Stimulated activated CD8-positive, alpha-beta memory T cell treated with anti-CD3 and anti-CD28 coated beads, Interleukin-15, amount 100 ng/mL, for 4 hours (primary cell): ENCODE measurements around the gene KAZN.

ENCODE experiments used
- DNase-seq, 2 donors: peaks; one replicate each; pipeline ENCODE4 v3.0.0-alpha.2; 2020; ENCODE audit warnings: low read depth in 2 of 2

The KAZN gene

DNA sequence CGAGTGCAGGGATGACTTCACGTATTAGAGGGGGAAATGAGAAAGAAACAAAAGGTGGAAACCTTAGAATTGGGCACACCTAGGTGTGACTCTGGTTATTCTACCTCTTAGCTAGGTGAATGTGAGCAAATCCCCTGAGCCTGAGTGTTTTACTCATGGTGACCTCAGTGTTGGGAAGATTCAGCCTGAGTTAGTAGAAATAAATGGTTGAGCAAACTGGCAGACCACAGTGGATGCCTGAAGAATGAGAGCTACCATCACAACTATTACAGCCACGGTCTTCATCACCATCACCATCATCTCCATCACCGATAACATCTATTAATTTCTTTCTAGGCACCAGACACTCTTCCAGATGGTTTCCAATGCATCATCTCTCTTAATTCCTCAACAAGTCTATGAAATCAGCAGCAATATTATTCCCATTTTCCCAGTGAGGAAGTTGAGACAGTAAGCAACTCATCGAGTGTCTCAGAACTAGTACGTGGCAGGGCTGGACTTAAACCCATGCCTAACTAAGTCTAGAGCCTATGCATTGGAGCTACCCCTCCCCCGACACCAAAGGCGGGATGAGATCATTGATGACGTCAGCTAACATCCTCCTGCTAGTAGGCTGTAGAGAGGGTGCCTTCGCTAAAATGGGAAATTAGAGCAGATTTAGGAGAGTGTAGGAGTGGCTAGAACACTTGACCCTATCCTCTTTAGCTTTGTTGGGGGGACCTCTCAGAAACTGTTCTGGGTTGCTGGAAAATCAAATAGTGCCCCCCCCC is 7.9 kb upstream of the KAZN start:
- DNase-seq, result no peak

DNA sequence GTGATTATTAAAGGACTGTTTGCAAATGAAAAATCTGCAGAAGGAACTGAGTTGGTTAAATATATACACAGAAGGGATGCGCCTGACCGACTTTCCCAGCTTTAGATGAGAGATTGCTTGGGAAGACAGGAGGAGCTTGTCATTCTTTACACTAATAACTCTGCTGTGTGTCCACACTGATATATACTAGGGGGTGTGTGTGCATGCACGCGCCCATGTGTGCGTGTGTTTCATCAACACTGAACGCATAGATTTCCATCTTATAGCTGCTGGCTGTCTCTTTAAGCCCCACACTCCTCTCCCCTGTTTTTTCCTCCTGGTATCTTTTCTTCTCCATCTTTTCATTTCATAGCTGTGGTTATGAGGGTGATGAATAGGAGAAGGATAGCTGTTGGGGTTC is 6.9 kb upstream of the KAZN start:
- no peak for DNase-seq

DNA sequence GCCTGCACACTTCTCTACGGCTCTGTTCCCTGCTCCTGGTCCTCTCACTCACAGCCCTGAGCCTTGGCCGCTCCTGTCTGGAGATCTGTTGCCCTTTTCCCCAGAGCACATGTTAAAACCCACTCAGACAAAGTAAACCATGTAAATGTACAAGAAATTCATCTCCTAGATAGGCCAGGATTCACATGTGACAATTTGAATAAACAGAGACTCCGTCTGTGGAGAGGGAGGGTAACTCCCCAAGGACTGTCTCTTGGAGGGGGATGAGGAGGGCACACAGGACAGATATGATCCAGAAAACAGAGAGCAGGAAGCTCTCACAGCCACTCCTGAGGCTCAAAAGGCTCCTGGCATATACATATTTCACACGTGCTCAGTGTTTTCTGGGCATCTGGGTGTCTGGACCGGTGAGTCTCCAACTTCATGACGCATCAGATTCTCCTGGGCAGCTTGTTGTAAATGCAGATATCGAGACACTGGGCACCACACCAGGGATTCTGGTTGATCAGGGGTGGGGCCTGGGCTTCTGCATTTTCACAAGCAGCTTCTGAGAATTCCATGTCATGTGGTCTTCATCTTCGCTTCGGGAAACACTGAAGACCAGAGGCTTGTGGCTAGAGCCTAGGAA is 6.4 kb upstream of the KAZN start:
- DNase-seq, result no peak

DNA sequence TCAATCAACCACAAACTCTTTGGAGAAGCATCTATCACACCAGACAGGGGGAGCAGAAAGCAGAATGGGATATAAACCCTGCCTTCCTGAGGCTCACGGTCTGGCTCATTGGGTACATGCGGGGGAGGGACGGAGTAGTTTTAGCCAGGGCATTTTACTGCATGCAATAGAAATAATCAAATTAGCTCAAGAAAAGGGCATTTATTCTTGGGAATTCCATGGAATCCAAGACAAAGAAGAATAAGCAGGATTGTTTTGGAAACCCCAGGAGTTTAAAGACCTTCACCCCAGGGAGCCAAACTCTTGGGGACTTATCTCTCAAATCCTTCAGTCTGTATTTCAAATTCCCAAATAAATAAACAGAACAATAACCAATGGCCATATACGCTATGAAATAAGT is 5.2 kb upstream of the KAZN start:
- DNase-seq, result no peak

DNA sequence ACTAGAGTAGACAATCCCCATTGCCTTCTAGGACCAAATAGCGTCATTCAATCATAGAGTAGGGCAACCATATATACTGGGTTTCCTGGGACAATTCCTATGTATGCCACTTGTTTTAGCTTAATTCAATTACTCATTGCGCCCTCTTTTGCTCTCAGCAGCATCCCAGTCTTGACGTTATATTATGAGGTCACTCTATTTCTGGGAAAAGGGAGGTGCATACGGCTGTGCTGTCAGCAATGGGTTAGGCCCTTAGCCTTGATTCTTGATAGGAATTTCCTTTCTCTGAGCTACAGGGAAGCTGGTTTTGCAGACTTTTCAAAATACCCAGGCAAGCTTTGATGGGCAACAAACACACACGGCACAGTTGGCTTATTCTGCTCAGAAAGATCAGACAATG is 4.4 kb upstream of the KAZN start:
- no peak for DNase-seq

DNA sequence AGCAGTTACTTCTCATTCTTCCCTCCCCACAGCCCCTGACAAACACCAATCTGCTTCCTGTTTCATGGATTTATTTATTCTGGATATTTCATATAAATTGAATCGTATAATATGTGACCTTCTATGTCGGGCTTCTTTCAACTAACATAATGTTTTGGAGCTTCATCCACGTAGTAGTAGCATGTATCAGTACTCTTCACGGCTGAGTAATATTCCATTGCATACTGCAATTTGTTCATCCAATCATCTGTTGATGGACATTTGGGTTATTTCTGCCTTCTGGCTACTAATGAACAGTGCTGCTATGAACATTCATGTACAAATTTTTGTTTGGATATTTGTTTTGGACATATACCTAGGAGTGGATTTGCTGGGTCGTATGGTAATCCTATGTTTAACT is 1.9 kb upstream of the KAZN start:
- DNase-seq, result no peak

DNA sequence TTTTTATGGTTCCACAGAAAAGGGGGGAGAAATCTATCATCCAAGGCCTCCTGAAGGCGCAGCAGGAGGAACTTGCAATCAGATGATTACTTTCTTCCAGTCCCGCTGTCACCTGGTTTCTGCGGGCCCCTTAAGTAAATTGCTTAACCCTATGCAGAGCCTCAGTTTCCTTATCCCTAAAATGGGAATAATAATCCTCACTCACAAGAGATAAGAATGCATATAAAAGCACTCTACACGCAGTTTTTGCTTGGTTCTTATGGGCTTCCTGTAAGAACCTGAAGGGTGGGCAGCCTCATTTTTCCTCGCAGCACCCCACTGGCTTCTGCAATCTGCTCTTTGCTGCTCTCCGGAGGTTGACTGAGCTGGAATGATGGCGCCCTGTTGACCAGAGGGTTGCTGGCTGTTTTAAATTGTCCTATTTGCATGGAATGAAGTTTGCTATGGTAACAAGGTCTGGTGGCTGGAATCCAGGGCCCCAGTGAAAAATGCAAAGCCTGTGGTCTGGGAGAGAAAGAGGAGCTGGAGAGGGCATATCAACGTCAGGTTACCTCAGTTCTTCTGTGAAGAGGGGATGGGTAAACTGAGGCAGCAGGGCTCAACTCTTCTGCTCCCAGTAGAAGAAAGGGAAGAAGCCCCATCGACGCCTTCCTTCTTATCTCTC is 1.0 kb upstream of the KAZN start:
- DNase-seq, result no peak

DNA sequence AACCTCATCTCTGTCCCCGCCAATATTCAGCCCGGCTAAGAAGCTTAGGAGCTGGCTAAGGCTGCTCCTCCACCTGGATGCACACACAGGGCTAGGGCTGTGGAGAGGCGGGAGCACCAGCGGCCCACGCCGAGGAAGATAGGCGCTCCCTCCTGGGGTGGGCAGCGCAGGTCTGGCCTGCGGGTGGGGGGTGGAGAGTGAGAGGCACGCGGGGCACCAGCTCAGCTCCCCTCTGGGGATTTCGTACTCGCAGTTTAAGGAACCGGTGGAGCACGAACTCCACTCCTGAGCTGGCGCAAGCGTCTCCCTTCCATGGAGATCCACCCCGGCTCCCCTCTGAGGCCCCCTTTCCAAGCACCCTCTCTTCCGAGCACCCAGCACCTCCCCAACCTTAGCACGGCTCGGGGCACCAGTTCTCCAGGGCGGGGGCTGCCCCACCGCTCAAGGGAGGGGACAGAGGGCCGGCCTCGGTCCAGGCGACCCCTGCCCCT is 433 bp upstream of the KAZN start:
- DNase-seq, result no peak

DNA sequence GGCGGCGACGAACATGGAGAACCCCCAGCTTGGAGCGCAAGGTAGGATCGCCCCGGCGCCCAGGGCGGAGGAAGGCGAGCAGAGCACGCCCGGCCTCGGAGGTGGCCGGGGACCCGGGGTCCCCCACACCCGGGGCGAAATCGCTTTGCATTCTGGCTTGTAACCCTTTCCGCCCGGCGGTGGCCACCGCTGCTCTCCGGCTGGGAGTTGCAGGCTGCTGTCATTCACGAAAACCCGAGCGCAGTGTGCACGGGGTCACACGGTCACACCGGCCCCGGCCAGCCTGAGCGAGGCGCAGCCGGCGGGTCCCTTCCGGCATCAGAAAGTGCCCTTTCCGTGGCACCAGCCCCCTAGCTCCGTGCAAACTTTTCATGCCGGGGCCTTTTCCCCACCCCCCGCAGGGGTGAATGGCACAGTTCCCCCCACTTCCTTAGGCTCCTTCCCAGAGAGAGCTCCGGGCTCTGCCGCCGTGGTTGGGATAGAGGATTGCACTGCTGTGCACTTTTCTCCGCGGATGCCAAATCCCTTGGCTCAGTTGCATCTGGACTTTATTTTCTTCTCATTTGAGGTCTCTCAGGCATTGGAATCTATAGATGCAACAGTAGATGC is 802 bp downstream of the KAZN start:
- no peak for DNase-seq

DNA sequence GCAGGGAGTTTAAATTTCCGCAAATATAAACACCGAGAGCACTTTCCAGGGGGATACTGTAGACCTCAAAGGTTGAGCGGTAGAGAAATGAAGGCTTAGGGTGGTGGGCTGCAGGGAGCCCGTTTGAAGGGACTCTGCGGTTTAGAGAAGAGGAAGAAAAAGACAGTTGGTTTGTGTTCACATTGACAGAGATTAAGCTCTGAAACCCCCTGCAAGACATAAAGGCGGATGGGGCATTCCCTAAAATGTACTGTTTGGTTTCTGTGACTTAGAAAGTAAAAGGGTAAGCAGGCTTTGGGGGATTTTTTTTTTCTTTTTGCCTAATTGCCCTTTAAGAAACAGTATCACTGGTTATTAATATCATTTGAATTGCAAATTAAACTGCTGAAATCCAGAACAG is 1.3 kb downstream of the KAZN start:
- no peak for DNase-seq

DNA sequence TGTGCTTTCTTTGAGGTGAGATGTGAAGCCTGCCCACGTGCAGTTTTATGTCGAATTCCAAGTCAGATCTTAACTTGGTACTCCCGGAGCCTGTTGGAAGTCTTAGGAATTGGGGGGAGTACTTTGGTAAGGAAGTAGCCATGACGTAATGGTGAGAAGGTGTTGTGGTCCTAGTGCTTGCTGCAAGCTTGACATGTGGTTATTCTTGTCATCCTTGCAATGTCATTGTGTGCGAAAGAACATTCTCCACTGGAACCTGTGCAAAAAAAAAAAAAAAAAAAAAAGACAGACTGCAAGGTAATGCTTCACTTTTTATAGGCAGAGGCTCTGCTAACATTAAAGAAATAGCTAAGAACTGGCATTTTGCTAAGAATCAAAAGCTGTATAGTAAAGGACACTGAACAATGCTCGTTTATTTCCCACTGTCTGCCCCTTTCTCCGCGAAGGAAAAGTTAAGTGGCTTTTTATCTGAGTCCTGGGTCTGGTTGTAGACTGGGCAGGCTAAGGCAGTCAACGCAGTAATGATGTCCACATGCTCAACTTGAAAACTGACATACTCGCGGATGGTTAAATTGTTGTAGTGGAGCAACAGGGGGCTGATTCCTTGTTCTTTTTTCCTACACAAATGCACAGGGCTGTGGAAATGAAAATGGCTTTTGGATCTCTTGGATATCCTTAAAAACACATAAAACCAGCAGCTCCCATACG is 2.1 kb downstream of the KAZN start:
- no peak for DNase-seq

DNA sequence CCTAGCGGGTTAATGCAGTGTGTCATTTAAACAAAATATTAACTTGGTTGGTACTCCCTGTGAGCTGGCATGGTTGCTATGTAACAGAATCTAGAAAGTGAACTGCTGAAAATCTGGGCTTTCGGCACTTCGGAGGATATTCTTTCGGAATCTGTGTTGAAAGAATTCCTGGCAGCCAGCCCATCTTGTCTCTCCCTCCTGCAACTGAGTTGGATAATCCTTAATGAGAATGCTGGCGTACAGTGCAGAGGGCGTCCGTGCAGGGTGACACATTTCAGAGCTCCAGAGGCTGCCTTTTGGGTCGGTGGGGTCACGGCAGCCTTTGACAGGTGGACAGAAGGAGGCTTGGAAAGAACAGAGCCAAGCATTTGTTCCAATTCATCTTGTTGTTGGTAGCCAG is 3.7 kb downstream of the KAZN start:
- DNase-seq, result no peak

DNA sequence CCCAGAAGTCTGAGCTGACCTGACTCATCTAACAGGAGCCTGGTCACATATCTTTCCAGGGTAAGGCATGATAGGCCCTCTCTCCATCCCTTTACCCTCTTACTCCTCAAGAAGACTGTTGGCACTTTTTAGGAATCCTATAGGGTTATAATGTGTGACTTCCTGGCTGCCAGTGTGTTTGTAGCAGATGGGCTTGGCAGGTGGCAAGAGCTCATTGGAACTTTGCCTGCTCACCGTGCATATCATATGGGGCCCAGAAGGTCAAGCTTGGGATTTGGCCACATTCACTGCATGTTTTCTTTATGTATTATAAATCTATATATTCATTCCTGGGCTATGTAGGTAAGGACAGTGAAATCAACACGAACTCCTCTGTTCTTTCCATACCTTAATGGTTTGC is 5.2 kb downstream of the KAZN start:
- DNase-seq, result no peak

DNA sequence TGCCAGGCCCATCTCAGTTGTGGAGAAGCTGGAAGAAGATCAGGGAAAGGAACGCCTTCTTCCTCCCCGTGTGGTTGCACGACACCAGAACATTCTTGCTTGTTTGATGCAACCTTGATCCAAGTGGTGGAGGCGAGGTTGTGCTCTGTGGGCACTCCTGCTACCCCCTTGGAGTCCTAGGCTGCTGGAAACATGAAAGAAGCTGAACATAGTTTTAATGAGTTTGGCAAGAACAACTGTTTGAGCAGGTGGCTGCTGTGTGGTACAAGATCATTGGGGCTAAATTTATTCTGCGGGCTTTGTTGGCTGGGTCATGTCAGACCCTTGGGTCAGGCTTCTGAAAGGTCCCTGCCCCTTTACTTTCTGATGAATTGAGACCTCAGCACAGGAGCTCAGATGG is 5.9 kb downstream of the KAZN start:
- DNase-seq, result no peak

DNA sequence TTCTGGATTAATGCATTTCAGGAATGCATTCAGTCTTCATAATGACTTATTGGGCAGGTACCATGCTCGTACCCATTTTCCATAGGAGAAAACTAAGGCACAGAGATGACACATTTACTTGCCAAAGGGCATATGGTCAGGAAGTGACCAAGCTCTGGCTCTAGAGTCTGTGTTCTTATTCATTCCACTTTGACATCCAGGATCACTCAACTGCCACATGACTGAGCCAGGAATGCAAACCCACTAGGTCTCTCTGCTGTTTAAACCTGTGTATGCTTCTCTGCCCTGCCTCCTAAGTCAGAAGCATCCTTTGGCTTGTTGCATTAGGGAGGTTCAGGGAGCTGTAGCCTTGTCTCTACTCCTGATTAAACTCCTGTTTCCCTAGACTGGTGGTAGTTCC is 7.5 kb downstream of the KAZN start:
- no peak for DNase-seq

DNA sequence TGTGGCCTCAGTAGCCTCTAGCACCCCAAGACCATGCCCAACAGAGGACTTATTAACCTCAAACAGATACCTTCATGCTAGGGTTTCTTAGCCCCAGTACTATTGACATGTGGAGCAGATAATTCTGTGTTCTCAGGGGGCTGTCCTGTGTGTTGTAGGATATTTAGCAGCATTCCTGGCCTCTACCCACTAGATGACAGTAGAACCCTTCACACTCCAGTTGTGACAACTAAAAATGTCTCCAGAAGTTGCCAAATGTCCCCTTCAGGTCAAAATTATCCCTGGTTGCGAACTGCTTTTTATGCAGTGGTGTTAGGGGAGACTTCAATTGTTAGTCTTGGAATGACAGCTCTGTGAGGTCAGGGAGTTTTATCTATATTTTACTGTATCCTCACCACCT is 8.1 kb downstream of the KAZN start:
- no peak for DNase-seq

DNA sequence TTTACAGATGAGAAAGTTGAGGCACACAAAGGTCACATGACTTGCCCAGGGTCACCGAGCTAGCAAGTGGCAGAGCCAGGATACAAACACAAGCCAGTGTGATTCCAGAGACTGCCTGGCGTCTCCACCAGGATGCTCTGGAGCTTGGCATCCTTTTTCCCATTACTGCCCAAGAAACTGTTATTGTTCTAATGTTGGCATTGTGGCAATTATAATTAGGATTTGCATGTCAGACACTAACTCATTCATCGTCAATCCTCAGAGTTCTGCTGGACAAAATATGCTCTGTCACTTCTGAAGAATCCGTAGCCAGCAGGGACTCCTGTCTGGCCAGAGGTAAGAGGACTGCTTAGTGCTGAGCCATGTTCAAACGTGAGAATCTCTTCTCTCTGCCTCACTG is 8.8 kb downstream of the KAZN start:
- no peak for DNase-seq

DNA sequence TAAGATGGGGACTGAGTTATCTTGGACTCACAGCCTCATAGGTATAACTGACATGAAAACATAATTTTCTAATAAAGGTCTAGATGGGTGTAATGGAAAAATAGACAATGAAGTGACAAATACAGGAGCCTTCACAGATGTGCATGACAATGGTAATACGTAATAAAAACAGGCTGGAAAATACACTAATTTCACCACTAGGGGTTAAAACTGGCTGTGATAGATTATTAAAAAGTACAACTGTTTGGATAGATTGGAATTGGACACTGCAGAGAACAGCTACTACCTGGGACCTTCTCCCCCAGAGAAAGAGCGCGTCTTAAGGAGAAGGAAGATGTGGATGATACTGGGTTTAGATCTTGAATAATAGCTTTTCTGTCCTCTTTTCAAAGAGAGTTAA is 9.8 kb downstream of the KAZN start:
- DNase-seq, result no peak

DNA sequence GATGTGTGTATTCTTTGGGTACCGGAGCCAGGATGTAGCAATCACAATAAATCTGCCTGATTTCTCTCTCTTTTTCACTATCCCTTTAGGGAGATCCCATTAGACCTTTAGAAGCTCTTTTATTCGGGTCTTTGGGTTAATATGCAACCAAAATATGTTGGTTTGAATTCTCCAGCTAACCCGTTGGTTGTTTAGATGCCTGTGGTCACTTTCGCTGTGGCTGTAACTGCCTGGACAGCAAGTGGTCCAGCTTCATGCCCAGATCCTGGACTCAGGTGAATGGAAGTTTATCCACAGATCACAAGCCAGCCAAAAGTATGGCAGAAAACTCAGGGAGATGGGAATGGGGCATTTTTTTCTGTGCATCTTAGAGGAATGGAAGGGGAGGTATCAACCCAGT is 12.3 kb downstream of the KAZN start:
- DNase-seq, result no peak

DNA sequence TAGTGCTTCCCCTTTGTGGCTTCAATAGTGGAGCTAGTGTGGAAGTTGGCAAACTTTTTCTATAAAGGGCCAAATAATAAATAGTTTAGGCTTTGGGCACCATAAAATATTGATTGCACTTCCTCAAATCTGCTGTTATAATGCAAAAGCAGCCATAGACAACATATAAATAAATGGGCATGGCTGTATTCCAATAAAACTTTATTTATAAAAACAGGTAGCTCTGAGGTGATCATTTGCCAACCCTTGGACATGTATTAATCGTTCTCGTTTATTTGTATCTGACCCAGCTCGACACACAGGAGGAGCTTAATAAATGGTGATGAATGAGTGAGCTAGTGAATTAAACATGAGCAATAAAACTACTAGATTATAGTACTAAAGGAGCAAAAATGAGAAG is 13.3 kb downstream of the KAZN start:
- no peak for DNase-seq

DNA sequence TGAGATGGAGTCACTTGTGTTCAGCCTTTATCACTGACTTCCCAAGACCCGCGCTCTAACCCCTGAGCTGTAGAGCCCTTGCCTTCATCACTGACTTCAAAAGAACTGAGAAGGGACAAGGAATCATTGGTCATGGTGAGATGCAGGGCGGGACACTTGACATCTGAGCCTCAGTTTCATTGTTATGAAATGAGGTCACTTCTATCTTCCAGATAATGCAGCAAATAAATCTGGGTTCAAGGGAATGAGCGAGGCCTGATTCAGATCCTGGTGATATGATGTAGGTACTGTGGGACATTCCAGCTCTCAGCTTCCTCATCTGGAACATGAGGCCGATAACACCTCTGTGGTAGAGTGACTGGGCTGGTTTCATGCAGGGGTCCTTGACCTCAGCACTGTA is 13.8 kb downstream of the KAZN start:
- DNase-seq, result no peak

DNA sequence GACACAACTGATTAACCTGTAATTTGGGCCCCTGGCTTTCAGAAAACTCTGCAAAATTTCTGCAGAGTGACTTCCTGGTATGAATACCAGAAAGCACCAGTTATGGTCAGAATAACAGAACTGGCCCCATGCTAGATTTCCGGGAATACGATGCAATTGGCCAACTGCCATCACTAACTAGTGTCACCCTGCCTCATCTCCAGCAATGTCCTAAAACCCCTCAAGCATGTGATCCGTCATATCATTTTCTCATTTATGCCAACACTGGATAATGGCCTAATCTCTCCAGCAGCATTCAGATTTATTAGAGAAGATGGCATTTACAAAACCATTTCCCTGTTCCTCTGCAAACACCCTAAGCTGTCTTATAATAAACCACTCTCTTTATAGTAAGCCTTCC is 15.4 kb downstream of the KAZN start:
- DNase-seq, result no peak
